WTC11 (cell line): ENCODE measurements around the gene TMA7B.

Source experiments
- CREM ChIP-seq: sonication (generic); formaldehyde crosslinking; IDR thresholded peaks from 2 replicates; pipeline ENCODE4 v1.8.1; 2022; ENCODE audit warnings: mild to moderate bottlenecking, missing genetic modification reagents, moderate library complexity
- ELF4 ChIP-seq: sonication (generic); formaldehyde crosslinking; IDR thresholded peaks from 2 replicates; pipeline ENCODE4 v1.8.1; 2022; ENCODE audit warnings: low read depth, mild to moderate bottlenecking, moderate library complexity, missing genetic modification reagents
- ETV6 ChIP-seq: sonication (generic); formaldehyde crosslinking; IDR thresholded peaks from 2 replicates; pipeline ENCODE4 v1.8.1; 2022; ENCODE audit warnings: mild to moderate bottlenecking, missing genetic modification reagents
- NFATC4 ChIP-seq: fragments of 250-450 bp; sonication (Bioruptor Pico); IDR thresholded peaks from 2 replicates; pipeline ENCODE4 v1.9.0; 2021; ENCODE audit warnings: mild to moderate bottlenecking
- NR3C1 ChIP-seq: sonication (generic); formaldehyde crosslinking; conservative IDR thresholded peaks from 2 replicates; pipeline ENCODE4 v1.8.1; 2023; ENCODE audit warnings: low read depth, mild to moderate bottlenecking, missing genetic modification reagents
- SP1 ChIP-seq: sonication (generic); formaldehyde crosslinking; conservative IDR thresholded peaks from 2 replicates; pipeline ENCODE4 v1.8.1; 2022; ENCODE audit warnings: missing genetic modification reagents
- TF ChIP-seq, protein P1 (sequence below): sonication (generic); formaldehyde crosslinking; IDR thresholded peaks from 2 replicates; pipeline ENCODE4 v1.8.1; 2023; ENCODE audit warnings: mild to moderate bottlenecking, missing genetic modification reagents, moderate library complexity
- TF ChIP-seq, protein P2 (sequence below): fragments of 200-600 bp; IDR thresholded peaks from 2 replicates; pipeline ENCODE4 v1.8.0; 2022; ENCODE audit warnings: antibody characterized with exemption
- TF ChIP-seq, protein P3 (sequence below): sonication (generic); formaldehyde crosslinking; IDR thresholded peaks from 2 replicates; pipeline ENCODE4 v1.8.1; 2022; ENCODE audit warnings: low read depth, mild to moderate bottlenecking, moderate library complexity, missing genetic modification reagents, borderline replicate concordance
- TF ChIP-seq, protein P4 (sequence below): sonication (generic); formaldehyde crosslinking; IDR thresholded peaks from 2 replicates; pipeline ENCODE4 v1.8.1; 2022; ENCODE audit warnings: mild to moderate bottlenecking, moderate library complexity, missing genetic modification reagents
- TF ChIP-seq, protein P5 (sequence below): sonication (generic); formaldehyde crosslinking; IDR thresholded peaks from 2 replicates; pipeline ENCODE4 v1.8.1; 2023; ENCODE audit warnings: mild to moderate bottlenecking, missing genetic modification reagents, borderline replicate concordance
- TF ChIP-seq, protein P6 (sequence below): sonication (generic); formaldehyde crosslinking; IDR thresholded peaks from 2 replicates; pipeline ENCODE4 v1.8.0; 2022; ENCODE audit warnings: mild to moderate bottlenecking, missing genetic modification reagents

DNA sequence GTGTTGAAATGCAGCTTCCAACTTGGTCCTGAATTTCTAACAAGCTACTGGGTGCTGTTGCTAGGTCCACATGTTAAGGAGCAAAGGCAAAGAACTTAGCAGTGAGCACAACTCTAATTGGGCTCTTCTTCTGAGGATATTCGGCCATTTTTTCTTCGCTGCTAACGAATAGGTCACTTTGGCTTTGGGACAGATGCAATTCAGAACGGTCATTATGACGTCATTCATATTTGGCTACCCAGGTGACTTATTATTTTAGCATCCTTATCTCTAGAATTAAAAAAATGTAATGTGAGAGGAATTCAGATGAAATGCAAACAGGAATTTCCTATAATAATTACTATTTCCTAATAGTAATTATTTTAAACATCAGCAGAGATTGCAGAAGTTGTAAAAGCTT lies 13.9 kb downstream of the TMA7B start:
- TF ChIP-seq, protein P1, sequence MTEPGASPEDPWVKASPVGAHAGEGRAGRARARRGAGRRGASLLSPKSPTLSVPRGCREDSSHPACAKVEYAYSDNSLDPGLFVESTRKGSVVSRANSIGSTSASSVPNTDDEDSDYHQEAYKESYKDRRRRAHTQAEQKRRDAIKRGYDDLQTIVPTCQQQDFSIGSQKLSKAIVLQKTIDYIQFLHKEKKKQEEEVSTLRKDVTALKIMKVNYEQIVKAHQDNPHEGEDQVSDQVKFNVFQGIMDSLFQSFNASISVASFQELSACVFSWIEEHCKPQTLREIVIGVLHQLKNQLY: no peak
- TF ChIP-seq CREM (CRISPR knock-in tag) (no peak), NR3C1 (CRISPR knock-in tag) (no peak), ELF4 (CRISPR knock-in tag) (no peak), SP1 (CRISPR knock-in tag) (no peak), NFATC4 (CRISPR knock-in tag) (no peak), ETV6 (CRISPR knock-in tag) (no peak)
- TF ChIP-seq, protein P2, sequence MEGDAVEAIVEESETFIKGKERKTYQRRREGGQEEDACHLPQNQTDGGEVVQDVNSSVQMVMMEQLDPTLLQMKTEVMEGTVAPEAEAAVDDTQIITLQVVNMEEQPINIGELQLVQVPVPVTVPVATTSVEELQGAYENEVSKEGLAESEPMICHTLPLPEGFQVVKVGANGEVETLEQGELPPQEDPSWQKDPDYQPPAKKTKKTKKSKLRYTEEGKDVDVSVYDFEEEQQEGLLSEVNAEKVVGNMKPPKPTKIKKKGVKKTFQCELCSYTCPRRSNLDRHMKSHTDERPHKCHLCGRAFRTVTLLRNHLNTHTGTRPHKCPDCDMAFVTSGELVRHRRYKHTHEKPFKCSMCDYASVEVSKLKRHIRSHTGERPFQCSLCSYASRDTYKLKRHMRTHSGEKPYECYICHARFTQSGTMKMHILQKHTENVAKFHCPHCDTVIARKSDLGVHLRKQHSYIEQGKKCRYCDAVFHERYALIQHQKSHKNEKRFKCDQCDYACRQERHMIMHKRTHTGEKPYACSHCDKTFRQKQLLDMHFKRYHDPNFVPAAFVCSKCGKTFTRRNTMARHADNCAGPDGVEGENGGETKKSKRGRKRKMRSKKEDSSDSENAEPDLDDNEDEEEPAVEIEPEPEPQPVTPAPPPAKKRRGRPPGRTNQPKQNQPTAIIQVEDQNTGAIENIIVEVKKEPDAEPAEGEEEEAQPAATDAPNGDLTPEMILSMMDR: no peak
- TF ChIP-seq, protein P3, sequence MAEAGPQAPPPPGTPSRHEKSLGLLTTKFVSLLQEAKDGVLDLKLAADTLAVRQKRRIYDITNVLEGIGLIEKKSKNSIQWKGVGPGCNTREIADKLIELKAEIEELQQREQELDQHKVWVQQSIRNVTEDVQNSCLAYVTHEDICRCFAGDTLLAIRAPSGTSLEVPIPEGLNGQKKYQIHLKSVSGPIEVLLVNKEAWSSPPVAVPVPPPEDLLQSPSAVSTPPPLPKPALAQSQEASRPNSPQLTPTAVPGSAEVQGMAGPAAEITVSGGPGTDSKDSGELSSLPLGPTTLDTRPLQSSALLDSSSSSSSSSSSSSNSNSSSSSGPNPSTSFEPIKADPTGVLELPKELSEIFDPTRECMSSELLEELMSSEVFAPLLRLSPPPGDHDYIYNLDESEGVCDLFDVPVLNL (CRISPR knock-in tag): no peak
- TF ChIP-seq, protein P4, sequence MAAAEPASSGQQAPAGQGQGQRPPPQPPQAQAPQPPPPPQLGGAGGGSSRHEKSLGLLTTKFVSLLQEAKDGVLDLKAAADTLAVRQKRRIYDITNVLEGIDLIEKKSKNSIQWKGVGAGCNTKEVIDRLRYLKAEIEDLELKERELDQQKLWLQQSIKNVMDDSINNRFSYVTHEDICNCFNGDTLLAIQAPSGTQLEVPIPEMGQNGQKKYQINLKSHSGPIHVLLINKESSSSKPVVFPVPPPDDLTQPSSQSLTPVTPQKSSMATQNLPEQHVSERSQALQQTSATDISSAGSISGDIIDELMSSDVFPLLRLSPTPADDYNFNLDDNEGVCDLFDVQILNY (CRISPR knock-in tag): no peak
- TF ChIP-seq, protein P5, sequence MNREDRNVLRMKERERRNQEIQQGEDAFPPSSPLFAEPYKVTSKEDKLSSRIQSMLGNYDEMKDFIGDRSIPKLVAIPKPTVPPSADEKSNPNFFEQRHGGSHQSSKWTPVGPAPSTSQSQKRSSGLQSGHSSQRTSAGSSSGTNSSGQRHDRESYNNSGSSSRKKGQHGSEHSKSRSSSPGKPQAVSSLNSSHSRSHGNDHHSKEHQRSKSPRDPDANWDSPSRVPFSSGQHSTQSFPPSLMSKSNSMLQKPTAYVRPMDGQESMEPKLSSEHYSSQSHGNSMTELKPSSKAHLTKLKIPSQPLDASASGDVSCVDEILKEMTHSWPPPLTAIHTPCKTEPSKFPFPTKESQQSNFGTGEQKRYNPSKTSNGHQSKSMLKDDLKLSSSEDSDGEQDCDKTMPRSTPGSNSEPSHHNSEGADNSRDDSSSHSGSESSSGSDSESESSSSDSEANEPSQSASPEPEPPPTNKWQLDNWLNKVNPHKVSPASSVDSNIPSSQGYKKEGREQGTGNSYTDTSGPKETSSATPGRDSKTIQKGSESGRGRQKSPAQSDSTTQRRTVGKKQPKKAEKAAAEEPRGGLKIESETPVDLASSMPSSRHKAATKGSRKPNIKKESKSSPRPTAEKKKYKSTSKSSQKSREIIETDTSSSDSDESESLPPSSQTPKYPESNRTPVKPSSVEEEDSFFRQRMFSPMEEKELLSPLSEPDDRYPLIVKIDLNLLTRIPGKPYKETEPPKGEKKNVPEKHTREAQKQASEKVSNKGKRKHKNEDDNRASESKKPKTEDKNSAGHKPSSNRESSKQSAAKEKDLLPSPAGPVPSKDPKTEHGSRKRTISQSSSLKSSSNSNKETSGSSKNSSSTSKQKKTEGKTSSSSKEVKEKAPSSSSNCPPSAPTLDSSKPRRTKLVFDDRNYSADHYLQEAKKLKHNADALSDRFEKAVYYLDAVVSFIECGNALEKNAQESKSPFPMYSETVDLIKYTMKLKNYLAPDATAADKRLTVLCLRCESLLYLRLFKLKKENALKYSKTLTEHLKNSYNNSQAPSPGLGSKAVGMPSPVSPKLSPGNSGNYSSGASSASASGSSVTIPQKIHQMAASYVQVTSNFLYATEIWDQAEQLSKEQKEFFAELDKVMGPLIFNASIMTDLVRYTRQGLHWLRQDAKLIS (CRISPR knock-in tag): no peak
- TF ChIP-seq, protein P6, sequence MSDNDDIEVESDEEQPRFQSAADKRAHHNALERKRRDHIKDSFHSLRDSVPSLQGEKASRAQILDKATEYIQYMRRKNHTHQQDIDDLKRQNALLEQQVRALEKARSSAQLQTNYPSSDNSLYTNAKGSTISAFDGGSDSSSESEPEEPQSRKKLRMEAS (CRISPR knock-in tag): no peak
